SK-N-SH (cell line): Measurements from ENCODE around the gene PIP5KL1.

Experiments
- JUND ChIP-seq: IDR thresholded peaks from 2 replicates; pipeline ENCODE4 v1.4.0; 2012
- MXI1 ChIP-seq: IDR thresholded peaks from 2 replicates; pipeline ENCODE4 v1.6.1; 2012; ENCODE audit warnings: mild to moderate bottlenecking, low read depth, low read length, improper control_type of control experiment
- NFIC ChIP-seq: IDR thresholded peaks from 2 replicates; pipeline ENCODE4 v1.4.0; 2012; ENCODE audit warnings: borderline replicate concordance
- POLR2AphosphoS5 ChIP-seq: IDR thresholded peaks from 2 replicates; pipeline ENCODE4 v1.6.1; 2012; ENCODE audit warnings: low read depth, low read length
- RFX5 ChIP-seq: IDR thresholded peaks from 2 replicates; pipeline ENCODE4 v1.6.1; 2012; ENCODE audit warnings: mild to moderate bottlenecking, improper control_type of control experiment, low read length
- SIN3A ChIP-seq: IDR thresholded peaks from 2 replicates; pipeline ENCODE4 v1.6.1; 2012; ENCODE audit warnings: low read depth, mild to moderate bottlenecking, low read length, moderate library complexity, borderline replicate concordance
- TAF1 ChIP-seq: IDR thresholded peaks from 2 replicates; pipeline ENCODE4 v1.6.1; 2012; ENCODE audit warnings: low read depth, mild to moderate bottlenecking, low read length, moderate library complexity, borderline replicate concordance
- TEAD4 ChIP-seq: IDR thresholded peaks from 2 replicates; pipeline ENCODE4 v1.4.0; 2012; ENCODE audit warnings: mild to moderate bottlenecking, borderline replicate concordance; ENCODE audit not compliant: insufficient read depth
- TF ChIP-seq, protein P1 (sequence below): IDR thresholded peaks from 2 replicates; pipeline ENCODE4 v1.4.0; 2012; ENCODE audit warnings: low read depth, borderline replicate concordance
- TF ChIP-seq, protein P2 (sequence below): fragments of 200-600 bp; sonication (generic); IDR thresholded peaks from 2 replicates; pipeline ENCODE4 v1.6.1; 2017; ENCODE audit warnings: antibody characterized with exemption, mild to moderate bottlenecking, moderate library complexity
- TF ChIP-seq, protein P3 (sequence below): IDR thresholded peaks from 2 replicates; pipeline ENCODE4 v1.4.0; 2012; ENCODE audit warnings: low read depth
- TF ChIP-seq, protein P4 (sequence below): fragments of 150-350 bp; IDR thresholded peaks from 2 replicates; pipeline ENCODE4 v1.6.1; 2017; ENCODE audit warnings: antibody characterized with exemption, low read length, low read depth, borderline replicate concordance
- TF ChIP-seq, protein P5 (sequence below): IDR thresholded peaks from 2 replicates; pipeline ENCODE4 v1.6.1; 2012; ENCODE audit warnings: mild to moderate bottlenecking, low read depth, low read length, moderate library complexity

DNA sequence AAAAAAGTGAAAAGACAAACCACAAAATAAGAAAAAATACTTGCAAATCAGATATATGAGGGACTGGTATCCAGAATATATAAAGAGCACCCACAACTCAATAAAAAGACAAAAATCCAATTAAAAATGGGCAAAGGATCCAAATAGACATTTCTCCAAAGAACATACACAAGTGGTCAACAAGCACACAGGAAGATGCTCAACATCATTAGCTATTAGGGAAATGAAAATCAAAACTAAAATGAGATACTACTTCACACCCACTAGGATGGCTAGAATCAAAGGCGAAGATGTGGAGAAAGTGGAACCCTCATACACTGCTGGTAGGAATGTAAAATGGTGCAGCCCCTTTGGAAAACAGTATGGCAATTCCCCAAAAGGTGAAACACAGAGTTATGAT, 28.2 kb upstream of the PIP5KL1 start:
- TF ChIP-seq TEAD4 (no peak), JUND (no peak), SIN3A (no peak), TAF1 (no peak), RFX5 (no peak), MXI1 (no peak), POLR2AphosphoS5 (no peak), NFIC (no peak)
- TF ChIP-seq, protein P1, sequence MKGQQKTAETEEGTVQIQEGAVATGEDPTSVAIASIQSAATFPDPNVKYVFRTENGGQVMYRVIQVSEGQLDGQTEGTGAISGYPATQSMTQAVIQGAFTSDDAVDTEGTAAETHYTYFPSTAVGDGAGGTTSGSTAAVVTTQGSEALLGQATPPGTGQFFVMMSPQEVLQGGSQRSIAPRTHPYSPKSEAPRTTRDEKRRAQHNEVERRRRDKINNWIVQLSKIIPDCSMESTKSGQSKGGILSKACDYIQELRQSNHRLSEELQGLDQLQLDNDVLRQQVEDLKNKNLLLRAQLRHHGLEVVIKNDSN: no peak
- TF ChIP-seq, protein P2, sequence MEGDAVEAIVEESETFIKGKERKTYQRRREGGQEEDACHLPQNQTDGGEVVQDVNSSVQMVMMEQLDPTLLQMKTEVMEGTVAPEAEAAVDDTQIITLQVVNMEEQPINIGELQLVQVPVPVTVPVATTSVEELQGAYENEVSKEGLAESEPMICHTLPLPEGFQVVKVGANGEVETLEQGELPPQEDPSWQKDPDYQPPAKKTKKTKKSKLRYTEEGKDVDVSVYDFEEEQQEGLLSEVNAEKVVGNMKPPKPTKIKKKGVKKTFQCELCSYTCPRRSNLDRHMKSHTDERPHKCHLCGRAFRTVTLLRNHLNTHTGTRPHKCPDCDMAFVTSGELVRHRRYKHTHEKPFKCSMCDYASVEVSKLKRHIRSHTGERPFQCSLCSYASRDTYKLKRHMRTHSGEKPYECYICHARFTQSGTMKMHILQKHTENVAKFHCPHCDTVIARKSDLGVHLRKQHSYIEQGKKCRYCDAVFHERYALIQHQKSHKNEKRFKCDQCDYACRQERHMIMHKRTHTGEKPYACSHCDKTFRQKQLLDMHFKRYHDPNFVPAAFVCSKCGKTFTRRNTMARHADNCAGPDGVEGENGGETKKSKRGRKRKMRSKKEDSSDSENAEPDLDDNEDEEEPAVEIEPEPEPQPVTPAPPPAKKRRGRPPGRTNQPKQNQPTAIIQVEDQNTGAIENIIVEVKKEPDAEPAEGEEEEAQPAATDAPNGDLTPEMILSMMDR: no peak
- TF ChIP-seq, protein P3, sequence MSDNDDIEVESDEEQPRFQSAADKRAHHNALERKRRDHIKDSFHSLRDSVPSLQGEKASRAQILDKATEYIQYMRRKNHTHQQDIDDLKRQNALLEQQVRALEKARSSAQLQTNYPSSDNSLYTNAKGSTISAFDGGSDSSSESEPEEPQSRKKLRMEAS: no peak
- TF ChIP-seq, protein P4, sequence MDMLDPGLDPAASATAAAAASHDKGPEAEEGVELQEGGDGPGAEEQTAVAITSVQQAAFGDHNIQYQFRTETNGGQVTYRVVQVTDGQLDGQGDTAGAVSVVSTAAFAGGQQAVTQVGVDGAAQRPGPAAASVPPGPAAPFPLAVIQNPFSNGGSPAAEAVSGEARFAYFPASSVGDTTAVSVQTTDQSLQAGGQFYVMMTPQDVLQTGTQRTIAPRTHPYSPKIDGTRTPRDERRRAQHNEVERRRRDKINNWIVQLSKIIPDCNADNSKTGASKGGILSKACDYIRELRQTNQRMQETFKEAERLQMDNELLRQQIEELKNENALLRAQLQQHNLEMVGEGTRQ: no peak
- TF ChIP-seq, protein P5, sequence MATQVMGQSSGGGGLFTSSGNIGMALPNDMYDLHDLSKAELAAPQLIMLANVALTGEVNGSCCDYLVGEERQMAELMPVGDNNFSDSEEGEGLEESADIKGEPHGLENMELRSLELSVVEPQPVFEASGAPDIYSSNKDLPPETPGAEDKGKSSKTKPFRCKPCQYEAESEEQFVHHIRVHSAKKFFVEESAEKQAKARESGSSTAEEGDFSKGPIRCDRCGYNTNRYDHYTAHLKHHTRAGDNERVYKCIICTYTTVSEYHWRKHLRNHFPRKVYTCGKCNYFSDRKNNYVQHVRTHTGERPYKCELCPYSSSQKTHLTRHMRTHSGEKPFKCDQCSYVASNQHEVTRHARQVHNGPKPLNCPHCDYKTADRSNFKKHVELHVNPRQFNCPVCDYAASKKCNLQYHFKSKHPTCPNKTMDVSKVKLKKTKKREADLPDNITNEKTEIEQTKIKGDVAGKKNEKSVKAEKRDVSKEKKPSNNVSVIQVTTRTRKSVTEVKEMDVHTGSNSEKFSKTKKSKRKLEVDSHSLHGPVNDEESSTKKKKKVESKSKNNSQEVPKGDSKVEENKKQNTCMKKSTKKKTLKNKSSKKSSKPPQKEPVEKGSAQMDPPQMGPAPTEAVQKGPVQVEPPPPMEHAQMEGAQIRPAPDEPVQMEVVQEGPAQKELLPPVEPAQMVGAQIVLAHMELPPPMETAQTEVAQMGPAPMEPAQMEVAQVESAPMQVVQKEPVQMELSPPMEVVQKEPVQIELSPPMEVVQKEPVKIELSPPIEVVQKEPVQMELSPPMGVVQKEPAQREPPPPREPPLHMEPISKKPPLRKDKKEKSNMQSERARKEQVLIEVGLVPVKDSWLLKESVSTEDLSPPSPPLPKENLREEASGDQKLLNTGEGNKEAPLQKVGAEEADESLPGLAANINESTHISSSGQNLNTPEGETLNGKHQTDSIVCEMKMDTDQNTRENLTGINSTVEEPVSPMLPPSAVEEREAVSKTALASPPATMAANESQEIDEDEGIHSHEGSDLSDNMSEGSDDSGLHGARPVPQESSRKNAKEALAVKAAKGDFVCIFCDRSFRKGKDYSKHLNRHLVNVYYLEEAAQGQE: no peak
